H1 (cell line): Measurements from ENCODE around the gene RBM17. TPM values are rescaled to one million over a fixed set of nuclear protein-coding genes. Genes with fewer than 3 reads are reported as not detected.

ENCODE experiments used
- CTCF ChIA-PET: fragments of 300-600 bp; sonication (Branson Sonifier 250); formaldehyde crosslinking; loops from one replicate; lab custom pipeline; 2021; ENCODE audit not compliant: partially characterized antibody; lab: Charles Lee
- POLR2A ChIA-PET: fragments of 300-600 bp; sonication (Branson Sonifier 250); formaldehyde crosslinking; loops from one replicate; lab custom pipeline; 2021; ENCODE audit warnings: inconsistent platforms; ENCODE audit not compliant: partially characterized antibody; lab: Charles Lee
- DNase-seq, 2 experiments: peaks; one replicate each; pipeline versions ENCODE4 v3.0.0 to v3.0.0-alpha.2; 2010 to 2022; ENCODE audit warnings: low spot score in 2 of 2, low read depth in 1 of 2, mixed read lengths in 1 of 2
- FAIRE-seq: peaks from 2 replicates; lab custom pipeline; 2011; peaks lifted over from hg19 to GRCh38; lab: Jason Lieb, UNC
- H2AFZ ChIP-seq: 2 replicates; pipeline ENCODE4 v1.8.1; 2012; ENCODE audit warnings: low read length, inconsistent platforms
- H2AK5ac ChIP-seq: 2 replicates; pipeline ENCODE4 v1.6.1; 2013; ENCODE audit warnings: low read depth, low read length
- H2BK120ac ChIP-seq: replicated peaks from 2 replicates; pipeline ENCODE3; 2013; ENCODE audit warnings: low read depth, low read length, inconsistent platforms
- H2BK12ac ChIP-seq: 2 replicates; pipeline ENCODE4 v1.6.1; 2013; ENCODE audit warnings: low read depth, low read length
- H2BK15ac ChIP-seq: 2 replicates; pipeline ENCODE4 v1.6.1; 2013; ENCODE audit warnings: low read length
- H2BK20ac ChIP-seq: 2 replicates; pipeline ENCODE4 v1.6.1; 2013; ENCODE audit warnings: low read length
- H2BK5ac ChIP-seq: 2 replicates; pipeline ENCODE4 v1.6.1; 2013; ENCODE audit warnings: low read depth, low read length
- H3K14ac ChIP-seq: 2 replicates; pipeline ENCODE4 v1.6.1; 2013; ENCODE audit warnings: inconsistent platforms; ENCODE audit not compliant: insufficient read length
- H3K18ac ChIP-seq: 2 replicates; pipeline ENCODE4 v1.6.1; 2013; ENCODE audit warnings: low read length; ENCODE audit errors: extremely low read depth
- H3K23ac ChIP-seq: 2 replicates; pipeline ENCODE4 v1.6.1; 2013; ENCODE audit warnings: inconsistent platforms; ENCODE audit not compliant: insufficient read length
- H3K23me2 ChIP-seq: 2 replicates; pipeline ENCODE4 v1.6.1; 2013; ENCODE audit warnings: low read depth, low read length
- H3K27ac ChIP-seq: 2 replicates; pipeline ENCODE4 v1.6.1; 2011; ENCODE audit warnings: low read depth, low read length, inconsistent platforms
- H3K27me3 ChIP-seq, 4 experiments: replicated peaks in 1 of 4; 1 replicate in 1 of 4; 2 replicates in 3 of 4; pipeline versions ENCODE4 v1.6.1 to v1.8.1; 2011 to 2013; ENCODE audit warnings: low read length in 3 of 4, mild to moderate bottlenecking in 3 of 4, inconsistent platforms in 2 of 4, mixed read lengths in 2 of 4, moderate library complexity in 1 of 4; ENCODE audit not compliant: control insufficient read depth in 3 of 4, insufficient read depth in 3 of 4; ENCODE audit errors: extremely low read depth in 1 of 4
- H3K36me3 ChIP-seq, 4 experiments: 2 replicates each; pipeline versions ENCODE4 v1.6.1 to v1.8.1; 2011 to 2013; ENCODE audit warnings: mild to moderate bottlenecking in 4 of 4, low read length in 3 of 4, moderate library complexity in 2 of 4, control low read depth in 1 of 4, inconsistent platforms in 1 of 4; ENCODE audit not compliant: insufficient read depth in 4 of 4, control insufficient read depth in 2 of 4
- H3K4ac ChIP-seq: replicated peaks from 2 replicates; pipeline ENCODE3; 2013; ENCODE audit warnings: low read length, low read depth, mixed read lengths, inconsistent platforms; ENCODE audit not compliant: insufficient read length
- H3K4me1 ChIP-seq, 4 experiments: replicated peaks in 1 of 4; 1 replicate in 1 of 4; 2 replicates in 3 of 4; pipeline versions ENCODE4 v1.6.1 to v1.8.1; 2011 to 2013; ENCODE audit warnings: low read length in 3 of 4, inconsistent platforms in 2 of 4, mixed read lengths in 1 of 4; ENCODE audit not compliant: insufficient read depth in 4 of 4, control insufficient read depth in 3 of 4
- H3K4me2 ChIP-seq, 2 experiments: 2 replicates each; pipeline versions ENCODE4 v1.6.1 to v1.8.1; 2011 to 2013; ENCODE audit warnings: low read depth in 2 of 2, low read length in 2 of 2, control low read depth in 1 of 2, inconsistent platforms in 1 of 2, mild to moderate bottlenecking in 1 of 2; ENCODE audit not compliant: insufficient read depth in 1 of 2
- H3K4me3 ChIP-seq, 4 experiments: fragments of 200-600, 300-600 bp in 1 of 4; sonication (generic), shearing (Covaris generic), sonication (Bioruptor Twin) in 1 of 4; 2 replicates each; pipeline versions ENCODE4 v1.5.1 to v1.8.1; 2011 to 2016; ENCODE audit warnings: low read length in 4 of 4, low read depth in 3 of 4, control low read depth in 2 of 4, inconsistent platforms in 2 of 4, mild to moderate bottlenecking in 2 of 4, mixed read lengths in 1 of 4, moderate library complexity in 1 of 4; ENCODE audit not compliant: insufficient read depth in 2 of 4; ENCODE audit errors: extremely low read depth in 1 of 4
- H3K56ac ChIP-seq: replicated peaks from 2 replicates; pipeline ENCODE3; 2013; ENCODE audit warnings: low read depth, mild to moderate bottlenecking, mixed read lengths, low read length, inconsistent platforms; ENCODE audit not compliant: insufficient read length
- H3K79me1 ChIP-seq: 2 replicates; pipeline ENCODE4 v1.6.1; 2013; ENCODE audit warnings: low read depth, low read length, control low read depth
- H3K79me2 ChIP-seq, 2 experiments: 2 replicates each; pipeline versions ENCODE4 v1.6.1 to v1.8.1; 2012 to 2013; ENCODE audit warnings: low read length in 2 of 2, mild to moderate bottlenecking in 2 of 2, inconsistent platforms in 1 of 2; ENCODE audit not compliant: insufficient read depth in 2 of 2, control insufficient read depth in 1 of 2
- H3K9ac ChIP-seq, 4 experiments: replicated peaks in 1 of 4; 1 replicate in 1 of 4; 2 replicates in 3 of 4; pipeline versions ENCODE4 v1.6.1 to v1.8.1; 2011 to 2013; ENCODE audit warnings: low read depth in 3 of 4, low read length in 3 of 4, control low read depth in 2 of 4, mild to moderate bottlenecking in 2 of 4, moderate library complexity in 2 of 4, inconsistent platforms in 1 of 4; ENCODE audit errors: extremely low read depth in 1 of 4
- H3K9me3 ChIP-seq, 2 experiments: 2 replicates each; pipeline versions ENCODE4 v1.6.1 to v1.8.1; 2012 to 2013; ENCODE audit warnings: mild to moderate bottlenecking in 2 of 2, moderate library complexity in 2 of 2, control low read depth in 1 of 2, inconsistent platforms in 1 of 2, low read depth in 1 of 2, low read length in 1 of 2, mixed read lengths in 1 of 2; ENCODE audit not compliant: insufficient read depth in 2 of 2
- H4K20me1 ChIP-seq, 2 experiments: replicated peaks in 1 of 2; 2 replicates each; pipeline versions ENCODE3 to v1.8.1; 2011 to 2013; ENCODE audit warnings: inconsistent platforms in 2 of 2, low read length in 2 of 2, mild to moderate bottlenecking in 1 of 2; ENCODE audit not compliant: insufficient read depth in 2 of 2, control insufficient read depth in 1 of 2
- H4K5ac ChIP-seq: 2 replicates; pipeline ENCODE4 v1.6.1; 2013; ENCODE audit warnings: low read length, low read depth, mixed read lengths, inconsistent platforms; ENCODE audit not compliant: insufficient read length
- H4K8ac ChIP-seq: 2 replicates; pipeline ENCODE4 v1.8.0; 2013; ENCODE audit warnings: mild to moderate bottlenecking, moderate library complexity, low read length, inconsistent platforms; ENCODE audit not compliant: insufficient read depth; ENCODE audit errors: extremely low read depth
- H4K91ac ChIP-seq: replicated peaks from 2 replicates; pipeline ENCODE3; 2013; ENCODE audit warnings: low read length, mixed read lengths, inconsistent platforms; ENCODE audit not compliant: insufficient read length
- ATF3 ChIP-seq: IDR thresholded peaks from 2 replicates; pipeline ENCODE4 v1.6.1; 2011; ENCODE audit warnings: low read depth, mild to moderate bottlenecking, low read length; ENCODE audit not compliant: insufficient read depth
- BACH1 ChIP-seq: IDR thresholded peaks from 2 replicates; pipeline ENCODE4 v1.6.1; 2012; ENCODE audit warnings: low read length, improper control_type of control experiment
- CREB1 ChIP-seq: IDR thresholded peaks from 2 replicates; pipeline ENCODE4 v1.6.1; 2012; ENCODE audit warnings: inconsistent platforms
- EP300 ChIP-seq, 2 experiments: IDR thresholded peaks; 1 replicate in 1 of 2; 2 replicates in 1 of 2; pipeline ENCODE4 v1.6.1; 2011 to 2012; ENCODE audit warnings: low read depth in 2 of 2, low read length in 2 of 2, mild to moderate bottlenecking in 2 of 2, borderline replicate concordance in 1 of 2, inconsistent platforms in 1 of 2, moderate library complexity in 1 of 2
- FOSL1 ChIP-seq: IDR thresholded peaks from 2 replicates; pipeline ENCODE4 v1.6.1; 2011; ENCODE audit warnings: mild to moderate bottlenecking, low read depth, low read length, moderate library complexity; ENCODE audit not compliant: insufficient read depth
- JUN ChIP-seq: IDR thresholded peaks from 2 replicates; pipeline ENCODE4 v1.6.1; 2011; ENCODE audit warnings: low read depth, mild to moderate bottlenecking, improper control_type of control experiment, low read length
- SIN3A ChIP-seq, 2 experiments: IDR thresholded peaks in 1 of 2; conservative IDR thresholded peaks in 1 of 2; 2 replicates each; pipeline ENCODE4 v1.6.1; 2011 to 2012; ENCODE audit warnings: low read length in 2 of 2, improper control_type of control experiment in 1 of 2, low read depth in 1 of 2, mild to moderate bottlenecking in 1 of 2
- SP4 ChIP-seq: IDR thresholded peaks from 2 replicates; pipeline ENCODE4 v1.6.1; 2012; ENCODE audit warnings: low read length, inconsistent platforms
- SUZ12 ChIP-seq: fragments of 200-600 bp; sonication (generic); IDR thresholded peaks from 2 replicates; pipeline ENCODE4 v1.6.1; 2012; ENCODE audit warnings: mild to moderate bottlenecking, inconsistent platforms, low read length, moderate library complexity, mixed read lengths
- TAF1 ChIP-seq: IDR thresholded peaks from 2 replicates; pipeline ENCODE4 v1.6.1; 2011; ENCODE audit warnings: mild to moderate bottlenecking, low read depth, low read length
- YY1 ChIP-seq: IDR thresholded peaks from 2 replicates; pipeline ENCODE4 v1.6.1; 2011; ENCODE audit warnings: low read depth, mild to moderate bottlenecking, low read length
- WGBS, 2 experiments: shearing (Covaris generic) in 1 of 2; methylation state at CpG; one replicate each; pipeline versions ENCODE4 v1.1.6 to v1.1.7; 2013 to 2015; ENCODE audit warnings: low lambda C conversion rate in 2 of 2, mixed read lengths in 2 of 2, inconsistent platforms in 1 of 2, low coverage in 1 of 2, missing lambda C conversion rate in 1 of 2; ENCODE audit not compliant: insufficient replicate concordance in 2 of 2, insufficient coverage in 1 of 2, insufficient read length in 1 of 2; ENCODE audit errors: extremely low coverage in 1 of 2, missing lambda C conversion rate in 1 of 2; 5-methylcytosine and 5-hydroxymethylcytosine counted together
- polyA plus RNA-seq, 7 experiments: library from polyadenylated mRNA; depleted of rRNA in 3 of 7; stranded (reverse) in 5 of 7; unstranded in 2 of 7; fragments of >200 nt in 5 of 7; fragments of 200-250 nt in 2 of 7; gene quantifications; 1 replicate in 5 of 7; 2 replicates in 1 of 7; 4 replicates in 1 of 7; pipeline versions ENCODE4 v1.2.1 to v1.2.3, GENCODE V29; 2011 to 2013; ENCODE audit warnings: missing spikeins in 2 of 7, mixed read lengths in 2 of 7
- total RNA-seq: library from RNA; stranded (reverse); fragmentation: NEBNext Ultra II Directional; extraction: Animal tissue kit (Norgen Biotek cat#: 25700); gene quantifications from 2 replicates; pipeline ENCODE4 v1.2.1, GENCODE V29; 2021

RBM17 gene
- total and polyA plus RNA-seq, 2 of the 8 experiments (the other 6 are each of a cell fraction or from before 2014, with no cell fraction given): 15.7 to 128 TPM

- no peak for FAIRE-seq
- ChIA-PET CTCF (interaction anchor here (1.6 kb wide), 1 partner anchor 9 kb away, joined by 3 read pairs; no protein-coding TSS in a partner anchor), POLR2A (no interaction called here)
- no peak overlapping the region for H2BK20ac ChIP-seq
- no peak overlapping the region for H2BK12ac ChIP-seq
- H4K5ac ChIP-seq: no peak overlapping the region
- H3K4me1 ChIP-seq: no peaks in the 10 kb centered on the region
- no peak overlapping the region for H2AFZ ChIP-seq
- H4K20me1 ChIP-seq: no peaks in the 10 kb centered on the region
- H3K9me3 ChIP-seq: no peaks in the 10 kb centered on the region
- H3K79me1 ChIP-seq: no peaks in the 10 kb centered on the region
- no peaks in the 10 kb centered on the region; the same call in 1 of the 2 replicates for H3K23me2 ChIP-seq
- no peak overlapping the region for H3K9ac ChIP-seq
- no peak overlapping the region for H3K4me2 ChIP-seq
- no peak overlapping the region for H4K8ac ChIP-seq
- TF ChIP-seq BACH1 (no peak), SP4 (no peak), TAF1 (no peak), ATF3 (no peak), SUZ12 (no peak), YY1 (no peak), FOSL1 (no peak), EP300 (IDR thresholded peaks at IDR 0.05; ENCODE audit: borderline replicate concordance in 1 of 2, low read depth in 2 of 2, low read length in 2 of 2) (no peak), CREB1 (no peak), SIN3A (conservative IDR thresholded peaks at IDR 0.05 in 1 of 2, IDR thresholded peaks at IDR 0.05 in 1 of 2; ENCODE audit: low read depth in 1 of 2, low read length in 2 of 2) (no peak), JUN (no peak)
- no peak overlapping the region for H3K18ac ChIP-seq
- H2BK5ac ChIP-seq: no peak overlapping the region
- H3K4ac ChIP-seq: no peak overlapping the region
- no peak overlapping the region for H2AK5ac ChIP-seq
- no peak overlapping the region for H4K91ac ChIP-seq
- no peak overlapping the region for H3K23ac ChIP-seq
- no peaks in the 10 kb centered on the region for H3K79me2 ChIP-seq
- no peak overlapping the region for H2BK15ac ChIP-seq
- H3K36me3 ChIP-seq: no peaks in the 10 kb centered on the region
- DNase-seq: peak in 1 of 2 experiments; percentile 32
- H2BK120ac ChIP-seq: no peak overlapping the region
- no peaks in the 10 kb centered on the region for H3K27me3 ChIP-seq
- H3K14ac ChIP-seq: no peak overlapping the region
- H3K56ac ChIP-seq: no peak overlapping the region
- H3K27ac ChIP-seq: no peak overlapping the region
- no peak overlapping the region for H3K4me3 ChIP-seq
- 82% methylated on average over 7 of the region's 7 CpGs; no CpG with 5 or more reads in 1 of the 2 experiments for WGBS, 2 experiments
These were observed 44.8 kb upstream of the RBM17 start for GRCh38 chr10:6044060-6044459.
